MM.1S (cell line): ENCODE data around the gene DRC7.

ENCODE experiments used
- CTCF ChIP-seq: fragments of 300-600 bp; sonication (generic); IDR thresholded peaks from 2 replicates; pipeline ENCODE4 v1.5.1; 2016; ENCODE audit warnings: antibody characterized with exemption, low read length, mixed read lengths
- EZH2 ChIP-seq: fragments of 300-600 bp; sonication (generic); optimal IDR thresholded peaks from 2 replicates; pipeline ENCODE3; 2017; ENCODE audit warnings: low read depth, mild to moderate bottlenecking, antibody characterized with exemption, low read length, mixed read lengths

GRCh38 chr16:57689762-57690558, 4.6 kb upstream of the DRC7 start:
- TF ChIP-seq EZH2: no peak
- no peak for TF ChIP-seq CTCF
